Measurements from ENCODE around the gene ATP9A. TPM values are rescaled to one million over a fixed set of nuclear protein-coding genes. Genes with fewer than 3 reads are reported as not detected.

Gene ATP9A
- total and polyA plus RNA-seq, 2 of the 8 experiments (the other 6 are each of a cell fraction or from before 2014, with no cell fraction given): 5.0 to 6.4 TPM

- no peak for FAIRE-seq
Measured at GRCh38 chr20:51562027-51562331, 206.2 kb downstream of the ATP9A start.

More at GRCh38 chr20:51562027-51562331, 206.2 kb downstream of the ATP9A start:
- no peak overlapping the region for H2BK5ac ChIP-seq (ENCODE audit: low read depth, low read length)
- no peak overlapping the region for H2BK15ac ChIP-seq (ENCODE audit: low read length)
- TF ChIP-seq SAP30 (IDR thresholded peaks at IDR 0.05; ENCODE audit: insufficient read depth, insufficient replicate concordance, low read length) (peak; percentile 30), TBP (IDR thresholded peaks at IDR 0.05; ENCODE audit: low read depth, low read length) (no peak)
- no peak overlapping the region for H3K23ac ChIP-seq (ENCODE audit: insufficient read length)
- no peaks in the 10 kb centered on the region for H3K79me1 ChIP-seq (ENCODE audit: low read depth, low read length)
- H2AFZ ChIP-seq (ENCODE audit: low read length): no peak overlapping the region
- no peak overlapping the region for H3K4ac ChIP-seq (replicated peaks; ENCODE audit: insufficient read length, low read depth, low read length)
- no peak for DNase-seq (ENCODE audit: low read depth in 1 of 2, low spot score in 2 of 2)
- H4K91ac ChIP-seq (replicated peaks; ENCODE audit: insufficient read length, low read length): no peak overlapping the region
- peaks cover 11% of the 10 kb centered on the region for H3K23me2 ChIP-seq (ENCODE audit: low read depth, low read length)
- H4K20me1 ChIP-seq (replicated peaks in 1 of 2; ENCODE audit: control insufficient read depth in 1 of 2, insufficient read depth in 2 of 2, low read length in 2 of 2): no peaks in the 10 kb centered on the region
- H3K27ac ChIP-seq (ENCODE audit: low read depth, low read length): no peak overlapping the region
- no peaks in the 10 kb centered on the region for H3K9me3 ChIP-seq (ENCODE audit: insufficient read depth in 2 of 2, low read depth in 1 of 2, low read length in 1 of 2)
- POLR2A ChIA-PET (ENCODE audit: partially characterized antibody): no interaction called here
- H4K5ac ChIP-seq (ENCODE audit: insufficient read length, low read depth, low read length): no peak overlapping the region
- H3K14ac ChIP-seq (ENCODE audit: insufficient read length): no peak overlapping the region
- CTCF ChIA-PET (ENCODE audit: partially characterized antibody): interaction anchor here (1.0 to 2.0 kb wide), 6 partner anchors 10 to 236 kb away, joined by 3 to 11 read pairs (median 4); no protein-coding TSS in a partner anchor
- H2BK20ac ChIP-seq (ENCODE audit: low read length): no peak overlapping the region
- no peaks in the 10 kb centered on the region for H3K36me3 ChIP-seq (ENCODE audit: control insufficient read depth in 2 of 4, insufficient read depth in 4 of 4, low read length in 3 of 4)
- H3K4me3 ChIP-seq (ENCODE audit: extremely low read depth in 1 of 4, insufficient read depth in 2 of 4, low read depth in 3 of 4, low read length in 4 of 4): peak overlapping the region; percentile 29 to 64 (median 62)
- peak overlapping the region; percentile 68 to 99 for H3K4me2 ChIP-seq (ENCODE audit: insufficient read depth in 1 of 2, low read depth in 2 of 2, low read length in 2 of 2)
- peaks cover 20 to 57% (median 50%) of the 10 kb centered on the region in 4 experiments for H3K27me3 ChIP-seq (replicated peaks in 1 of 4; ENCODE audit: control insufficient read depth in 3 of 4, extremely low read depth in 1 of 4, insufficient read depth in 3 of 4, low read length in 3 of 4)
- H2BK120ac ChIP-seq (replicated peaks; ENCODE audit: low read depth, low read length): no peak overlapping the region
- no peak overlapping the region for H2BK12ac ChIP-seq (ENCODE audit: low read depth, low read length)
- H4K8ac ChIP-seq (ENCODE audit: extremely low read depth, insufficient read depth, low read length): no peak overlapping the region
- WGBS, 2 experiments (ENCODE audit: extremely low coverage in 1 of 2, insufficient coverage in 1 of 2, insufficient read length in 1 of 2, insufficient replicate concordance in 2 of 2, low coverage in 1 of 2, low lambda C conversion rate in 2 of 2, missing lambda C conversion rate in 1 of 2): 2% methylated on average over 10 of the region's 10 CpGs; no CpG with 5 or more reads in 1 of the 2 experiments
- H2AK5ac ChIP-seq (ENCODE audit: low read depth, low read length): no peak overlapping the region
- no peak overlapping the region for H3K56ac ChIP-seq (replicated peaks; ENCODE audit: insufficient read length, low read depth, low read length)
- peaks cover 0 to 12% (median 4%) of the 10 kb centered on the region in 4 experiments; a peak in 5 of 7 replicates for H3K4me1 ChIP-seq (replicated peaks in 1 of 4; ENCODE audit: control insufficient read depth in 3 of 4, insufficient read depth in 4 of 4, low read length in 3 of 4)
- H3K9ac ChIP-seq (replicated peaks in 1 of 4; ENCODE audit: extremely low read depth in 1 of 4, low read depth in 3 of 4, low read length in 3 of 4): no peak overlapping the region
- no peak overlapping the region for H3K18ac ChIP-seq (ENCODE audit: extremely low read depth, low read length)
- no peaks in the 10 kb centered on the region for H3K79me2 ChIP-seq (ENCODE audit: control insufficient read depth in 1 of 2, insufficient read depth in 2 of 2, low read length in 2 of 2)

All from H1 (cell line).